ENCODE data around the gene BMP6. TPM values are rescaled to one million over a fixed set of nuclear protein-coding genes. Genes with fewer than 3 reads are reported as not detected.
"Not testable (repeated sequence)": the region's sequence is repeated elsewhere in the genome, so short reads cannot be mapped to it uniquely, and the experiment has no call there.

The BMP6 gene
- total RNA-seq, 1 experiment from 2014 or later, result not detected

DNA sequence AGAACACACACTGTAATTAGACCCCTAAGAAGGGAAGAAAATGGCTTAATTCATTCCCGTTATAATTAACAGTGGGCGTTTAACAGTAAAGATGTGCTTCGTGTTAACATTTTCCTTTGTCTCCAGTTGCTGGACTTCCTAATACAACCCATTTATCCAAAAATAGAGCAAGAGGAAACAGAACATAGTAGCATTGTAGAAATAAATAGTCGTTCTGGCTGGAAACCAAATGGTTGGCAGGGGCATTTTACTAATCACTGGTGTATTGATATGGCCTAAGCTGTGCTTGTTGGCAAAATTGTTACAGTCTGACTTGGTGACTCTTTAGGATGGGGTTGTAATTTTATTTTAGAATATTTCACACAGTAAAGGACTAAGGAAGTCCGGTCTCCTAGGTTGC is 89.8 kb downstream of the BMP6 start:
- H3K4me1 ChIP-seq (replicated peaks; ENCODE audit: insufficient read depth), result no peaks in the 10 kb centered on the region
- ChIA-PET POLR2A (ENCODE audit: unreplicated experiment) (no interaction called here), CTCF (no interaction called here)
- no peaks in the 10 kb centered on the region for H3F3A ChIP-seq (ENCODE audit: insufficient read depth, low read depth)
- intact Hi-C loops (cut with micrococcal nuclease; ENCODE audit: unreplicated experiment), result no loop called here
- H3K4me2 ChIP-seq, result no peak overlapping the region
- H3K36me3 ChIP-seq (ENCODE audit: low read depth), result no peaks in the 10 kb centered on the region
- no peak overlapping the region for H3K4me3 ChIP-seq
- TF ChIP-seq, protein P1, sequence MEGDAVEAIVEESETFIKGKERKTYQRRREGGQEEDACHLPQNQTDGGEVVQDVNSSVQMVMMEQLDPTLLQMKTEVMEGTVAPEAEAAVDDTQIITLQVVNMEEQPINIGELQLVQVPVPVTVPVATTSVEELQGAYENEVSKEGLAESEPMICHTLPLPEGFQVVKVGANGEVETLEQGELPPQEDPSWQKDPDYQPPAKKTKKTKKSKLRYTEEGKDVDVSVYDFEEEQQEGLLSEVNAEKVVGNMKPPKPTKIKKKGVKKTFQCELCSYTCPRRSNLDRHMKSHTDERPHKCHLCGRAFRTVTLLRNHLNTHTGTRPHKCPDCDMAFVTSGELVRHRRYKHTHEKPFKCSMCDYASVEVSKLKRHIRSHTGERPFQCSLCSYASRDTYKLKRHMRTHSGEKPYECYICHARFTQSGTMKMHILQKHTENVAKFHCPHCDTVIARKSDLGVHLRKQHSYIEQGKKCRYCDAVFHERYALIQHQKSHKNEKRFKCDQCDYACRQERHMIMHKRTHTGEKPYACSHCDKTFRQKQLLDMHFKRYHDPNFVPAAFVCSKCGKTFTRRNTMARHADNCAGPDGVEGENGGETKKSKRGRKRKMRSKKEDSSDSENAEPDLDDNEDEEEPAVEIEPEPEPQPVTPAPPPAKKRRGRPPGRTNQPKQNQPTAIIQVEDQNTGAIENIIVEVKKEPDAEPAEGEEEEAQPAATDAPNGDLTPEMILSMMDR (conservative IDR thresholded peaks at IDR 0.05), result no peak
- TF ChIP-seq EZH2 (IDR thresholded peaks at IDR 0.05; ENCODE audit: low read depth), result no peak
- H3K9me2 ChIP-seq (ENCODE audit: insufficient read depth), result no peaks in the 10 kb centered on the region
- H3K79me2 ChIP-seq (ENCODE audit: low read depth), result no peaks in the 10 kb centered on the region
- no TSS peak for BruUV-seq (replicated peaks)
- no peak for DNase-seq
- no peaks in the 10 kb centered on the region for H4K20me1 ChIP-seq (ENCODE audit: insufficient read depth)
- H3K9me3 ChIP-seq (ENCODE audit: insufficient read depth, low read depth), result no peaks in the 10 kb centered on the region
- H3K27me3 ChIP-seq (ENCODE audit: insufficient read depth, low read depth), result no peaks in the 10 kb centered on the region
- no peak overlapping the region for H3K27ac ChIP-seq
- no peak overlapping the region for H2AFZ ChIP-seq

DNA sequence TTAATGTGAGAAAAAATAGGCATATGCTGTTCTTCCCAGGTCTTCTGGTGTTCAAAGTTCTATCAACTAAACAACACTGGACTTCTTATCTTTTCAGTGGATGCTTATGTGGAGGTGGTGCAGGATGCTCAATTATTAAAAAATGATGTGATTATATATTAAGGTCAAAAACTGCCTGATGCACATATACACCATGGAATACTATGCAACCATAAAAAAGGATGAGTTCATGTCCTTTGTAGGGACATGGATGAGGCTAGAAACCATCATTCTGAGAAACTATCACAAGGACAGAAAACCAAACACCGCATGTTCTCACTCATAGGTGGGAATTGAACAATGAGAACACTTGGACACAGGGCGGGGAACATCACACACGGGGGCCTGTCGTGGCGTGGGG is 91.3 kb downstream of the BMP6 start:
- H3K4me3 ChIP-seq; H3K27ac ChIP-seq; BruUV-seq (replicated peaks); H3K27me3 ChIP-seq (ENCODE audit: insufficient read depth, low read depth); H3F3A ChIP-seq (ENCODE audit: insufficient read depth, low read depth); H3K9me2 ChIP-seq (ENCODE audit: insufficient read depth); DNase-seq; H3K4me1 ChIP-seq (replicated peaks; ENCODE audit: insufficient read depth); H3K4me2 ChIP-seq; intact Hi-C loops (cut with micrococcal nuclease; ENCODE audit: unreplicated experiment); H3K9me3 ChIP-seq (ENCODE audit: insufficient read depth, low read depth); H4K20me1 ChIP-seq (ENCODE audit: insufficient read depth); CTCF ChIA-PET; H2AFZ ChIP-seq; H3K36me3 ChIP-seq (ENCODE audit: low read depth); H3K79me2 ChIP-seq (ENCODE audit: low read depth); POLR2A ChIA-PET (ENCODE audit: unreplicated experiment): not testable (repeated sequence)

DNA sequence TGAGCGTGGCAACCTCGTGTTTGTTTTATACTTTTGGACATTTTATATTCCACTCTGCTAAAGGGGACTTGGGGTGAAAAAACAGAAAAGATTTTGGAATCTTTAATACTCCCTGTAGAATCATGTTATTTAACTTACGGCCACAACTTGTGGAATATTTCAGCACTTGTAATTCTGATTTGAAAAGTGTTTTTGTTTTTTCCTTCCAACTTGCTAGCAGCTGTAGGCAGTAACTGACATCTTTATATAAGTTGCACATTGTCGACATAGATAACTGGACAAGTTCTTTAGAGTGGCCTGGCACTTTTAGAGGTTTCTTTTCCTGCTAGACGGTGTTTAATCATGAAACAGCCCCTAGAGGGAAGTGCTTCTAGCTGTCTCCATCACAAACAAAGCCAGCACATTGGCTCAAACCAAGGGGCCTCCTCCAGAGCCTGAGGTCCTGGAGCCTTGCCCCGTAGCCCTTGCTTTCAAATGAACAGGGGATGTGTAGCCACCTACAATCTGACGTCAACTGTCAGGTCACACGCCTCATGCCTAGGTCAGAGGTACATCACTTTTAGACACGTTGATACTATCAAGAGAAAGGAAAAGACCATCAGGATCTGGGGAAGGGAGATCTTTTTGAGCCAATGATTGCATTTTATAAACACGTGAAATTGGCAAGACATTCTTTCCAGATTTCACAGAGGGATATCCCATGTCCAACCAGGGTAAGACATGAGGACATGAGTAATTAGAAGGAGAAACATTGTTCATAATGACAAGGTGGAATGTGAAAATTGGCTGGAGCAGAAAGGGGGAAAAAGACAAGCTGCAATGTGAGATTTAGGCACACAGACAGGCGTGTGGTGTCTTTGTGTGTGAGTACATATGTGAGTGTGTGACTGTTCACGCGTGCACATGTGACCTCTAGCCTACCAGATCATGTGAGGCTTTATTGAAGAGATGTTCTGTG is 92.6 kb downstream of the BMP6 start:
- Histone ChIP-seq H3K27ac (no peak overlapping the region), H3K36me3 (ENCODE audit: low read depth) (no peaks in the 10 kb centered on the region), H2AFZ (no peak overlapping the region), H3K4me2 (no peak overlapping the region), H3F3A (ENCODE audit: insufficient read depth, low read depth) (no peaks in the 10 kb centered on the region), H4K20me1 (ENCODE audit: insufficient read depth) (no peaks in the 10 kb centered on the region), H3K27me3 (ENCODE audit: insufficient read depth, low read depth) (no peaks in the 10 kb centered on the region), H3K79me2 (ENCODE audit: low read depth) (no peaks in the 10 kb centered on the region), H3K9me2 (ENCODE audit: insufficient read depth) (no peaks in the 10 kb centered on the region), H3K4me1 (replicated peaks; ENCODE audit: insufficient read depth) (no peaks in the 10 kb centered on the region), H3K4me3 (no peak overlapping the region), H3K9me3 (ENCODE audit: insufficient read depth, low read depth) (no peaks in the 10 kb centered on the region)
- intact Hi-C loops (cut with micrococcal nuclease; ENCODE audit: unreplicated experiment), result no loop called here
- DNase-seq, result no peak
- no peak for TF ChIP-seq EZH2 (IDR thresholded peaks at IDR 0.05; ENCODE audit: low read depth)
- TF ChIP-seq, protein P1 (conservative IDR thresholded peaks at IDR 0.05), result no peak
- CTCF ChIA-PET, result no interaction called here
- BruUV-seq (replicated peaks), result no TSS peak
- POLR2A ChIA-PET (ENCODE audit: unreplicated experiment), result no interaction called here
